Prostate gland (tissue), 2 donors: ENCODE measurements around the gene MT2A. TPM values are rescaled to one million over a fixed set of nuclear protein-coding genes. Genes with fewer than 3 reads are reported as not detected.

ENCODE experiments used
- DNase-seq: peaks from one replicate; pipeline ENCODE4 v3.0.0-alpha.2; 2019; ENCODE audit warnings: low spot score
- H3K27ac ChIP-seq, 2 donors: fragments of 200-600 bp; sonication (generic); 2 replicates each; pipeline ENCODE4 v1.5.1; 2017 to 2019
- H3K27me3 ChIP-seq: fragments of 200-600 bp; sonication (generic); replicated peaks from 2 replicates; pipeline ENCODE4 v1.5.1; 2019; ENCODE audit not compliant: insufficient read depth
- H3K36me3 ChIP-seq, 2 donors: fragments of 200-600 bp; sonication (generic); 1 replicate in 1 of 2; 2 replicates in 1 of 2; pipeline versions ENCODE4 v1.5.1 to v1.8.1; 2017 to 2019
- H3K4me1 ChIP-seq: fragments of 200-600 bp; sonication (generic); replicated peaks from 2 replicates; pipeline ENCODE4 v1.5.1; 2019
- H3K4me3 ChIP-seq, 2 donors: fragments of 200-600 bp; sonication (generic); 2 replicates each; pipeline ENCODE4 v1.5.1; 2017 to 2019
- H3K9me3 ChIP-seq: fragments of 200-600 bp; sonication (generic); 2 replicates; pipeline ENCODE4 v1.5.1; 2017
- CTCF ChIP-seq, 4 experiments: fragments of 200-600 bp in 2 of 4; fragments of 450-650 bp in 2 of 4; sonication (generic) in 2 of 4; IDR thresholded peaks; 1 replicate in 3 of 4; 2 replicates in 1 of 4; pipeline ENCODE4 v1.5.1; 2016 to 2019; ENCODE audit warnings: antibody characterized with exemption in 4 of 4, mild to moderate bottlenecking in 2 of 4, moderate library complexity in 2 of 4
- POLR2A ChIP-seq: fragments of 450-650 bp; IDR thresholded peaks from one replicate; pipeline ENCODE4 v1.6.1; 2016; ENCODE audit warnings: antibody characterized with exemption, mild to moderate bottlenecking
- POLR2AphosphoS5 ChIP-seq: sonication (generic); formaldehyde crosslinking; IDR thresholded peaks from one replicate; pipeline ENCODE4 v1.6.1; 2017; ENCODE audit warnings: antibody characterized with exemption
- WGBS: methylation state at CpG from one replicate; pipeline ENCODE4 v1.1.5; 2018; 5-methylcytosine and 5-hydroxymethylcytosine counted together
- intact Hi-C: fragments of 100-400 bp; cut with DNase I; formaldehyde crosslinking; loops from one replicate; pipeline ENCODE4 v1.14.2; 2022
- total RNA-seq, 2 donors: library from RNA; depleted of rRNA; stranded (reverse); fragments of >200 nt; gene quantifications; one replicate each; pipeline ENCODE4 v1.1.0, GENCODE V29; 2016

MT2A gene
- total RNA-seq, 2 donors from 2014 or later: 134 to 214 TPM

GRCh38 chr16:56640076-56640475 is 31.7 kb downstream of the MT2A start:
- TF ChIP-seq POLR2A: no peak
- TF ChIP-seq CTCF (IDR thresholded peaks at IDR 0.05): no peak
- no peak for TF ChIP-seq POLR2AphosphoS5
- intact Hi-C loops: no loop called here
- H3K27me3 ChIP-seq: peaks cover 4% of the 10 kb centered on the region
- no peak overlapping the region for H3K27ac ChIP-seq
- 74% methylated on average over 1 of the region's 1 CpG for WGBS
- no peak overlapping the region for H3K4me3 ChIP-seq
- H3K9me3 ChIP-seq: no peaks in the 10 kb centered on the region
- no peak for DNase-seq
- H3K4me1 ChIP-seq: peaks cover 4% of the 10 kb centered on the region
- H3K36me3 ChIP-seq: no peaks in the 10 kb centered on the region

DNA sequence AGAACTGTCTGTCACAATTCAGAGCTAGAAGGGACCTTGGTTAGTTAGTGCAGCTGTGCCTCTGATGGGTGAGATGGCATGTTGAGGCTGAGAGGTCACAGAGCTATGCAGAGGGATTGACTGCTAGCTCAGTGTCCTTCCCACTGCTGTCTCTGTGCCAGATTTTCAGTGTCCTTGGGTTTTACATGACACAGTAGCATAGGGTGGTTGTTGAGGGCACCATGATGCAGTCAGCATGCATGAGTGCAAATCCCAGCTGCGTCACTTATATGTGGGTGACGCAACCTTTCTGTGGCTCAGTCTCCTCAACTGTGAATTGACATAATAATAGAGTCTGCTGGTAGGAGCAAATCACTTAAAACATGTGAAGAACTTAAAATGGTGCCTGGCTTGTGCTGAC is 32.8 kb downstream of the MT2A start:
- peaks cover 4% of the 10 kb centered on the region for H3K4me1 ChIP-seq
- no peak overlapping the region for H3K27ac ChIP-seq
- DNase-seq: no peak
- no peaks in the 10 kb centered on the region for H3K9me3 ChIP-seq
- H3K27me3 ChIP-seq: no peaks in the 10 kb centered on the region
- no peak for TF ChIP-seq POLR2A
- no peak for TF ChIP-seq POLR2AphosphoS5
- no peak for TF ChIP-seq CTCF (IDR thresholded peaks at IDR 0.05)
- 100% methylated on average over 2 of the region's 2 CpGs for WGBS
- intact Hi-C loops: no loop called here
- no peaks in the 10 kb centered on the region for H3K36me3 ChIP-seq
- no peak overlapping the region for H3K4me3 ChIP-seq

DNA sequence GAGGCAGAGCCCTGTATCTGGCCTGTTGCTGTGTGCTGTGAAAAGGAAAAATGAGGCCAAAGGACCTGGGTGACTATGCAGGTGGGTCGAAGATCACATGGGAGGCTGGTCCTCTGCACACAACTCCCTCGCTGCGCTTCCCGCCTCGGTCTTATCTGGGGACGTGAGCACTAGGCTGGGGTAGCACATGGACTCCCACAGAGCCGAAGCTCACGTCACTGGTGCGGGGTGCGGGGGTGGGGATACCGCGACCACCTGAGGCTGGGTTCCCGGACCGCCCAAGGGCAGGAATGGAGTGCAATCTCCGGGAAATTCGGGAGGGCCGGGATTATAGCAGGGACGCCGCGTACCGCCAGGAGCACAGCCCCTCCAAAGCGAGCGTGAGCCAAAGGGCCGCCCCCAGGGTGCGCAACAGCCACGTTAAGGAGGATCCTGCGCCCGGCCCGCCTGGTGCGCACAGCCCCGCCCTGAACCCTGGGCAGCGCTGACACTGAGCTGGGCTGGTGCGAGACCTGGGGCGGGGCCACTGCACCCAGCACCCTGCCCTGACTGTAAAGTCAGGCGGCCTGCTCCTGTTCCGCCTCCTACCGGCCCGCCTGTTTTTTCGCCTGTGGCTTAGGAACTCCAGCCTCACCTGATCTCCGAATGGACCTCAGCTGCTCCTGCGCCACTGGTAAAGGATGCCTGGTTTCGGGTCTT is 34.8 kb downstream of the MT2A start:
- 6% methylated on average over 42 of the region's 42 CpGs for WGBS

GRCh38 chr16:56643833-56644232 is 35.4 kb downstream of the MT2A start:
- no peak for DNase-seq
- Histone ChIP-seq H3K27ac (no peak overlapping the region), H3K4me1 (peaks cover 4% of the 10 kb centered on the region), H3K4me3 (peak overlapping the region in 1 of 2 donors; percentile 19), H3K36me3 (no peaks in the 10 kb centered on the region), H3K9me3 (no peaks in the 10 kb centered on the region), H3K27me3 (no peaks in the 10 kb centered on the region)
- intact Hi-C loops: no loop called here
- WGBS: 52% methylated on average over 5 of the region's 5 CpGs
- no peak for TF ChIP-seq POLR2AphosphoS5
- no peak for TF ChIP-seq CTCF (IDR thresholded peaks at IDR 0.05)
- TF ChIP-seq POLR2A: no peak

More for the DNA sequence above, 34.8 kb downstream of the MT2A start:
- peak; percentile 55 for DNase-seq
- peaks cover 4% of the 10 kb centered on the region for H3K4me1 ChIP-seq
- TF ChIP-seq CTCF (IDR thresholded peaks at IDR 0.05) (peak in 3 of 4 experiments; percentile 37 to 70 (median 51)), POLR2AphosphoS5 (peak; percentile 45), POLR2A (no peak)
- H3K36me3 ChIP-seq: no peaks in the 10 kb centered on the region
- H3K27me3 ChIP-seq: no peaks in the 10 kb centered on the region
- peak overlapping the region; percentile 4 to 19 for H3K4me3 ChIP-seq
- H3K27ac ChIP-seq: no peak overlapping the region
- no peaks in the 10 kb centered on the region for H3K9me3 ChIP-seq
- intact Hi-C loops: no loop called here

GRCh38 chr16:56645311-56645710 is 36.9 kb downstream of the MT2A start:
- no peak for TF ChIP-seq POLR2A

More at GRCh38 chr16:56645311-56645710, 36.9 kb downstream of the MT2A start:
- WGBS: 76% methylated on average over 1 of the region's 1 CpG
- Histone ChIP-seq H3K4me3 (no peak overlapping the region), H3K27me3 (no peaks in the 10 kb centered on the region), H3K9me3 (no peaks in the 10 kb centered on the region), H3K4me1 (peaks cover 4% of the 10 kb centered on the region), H3K27ac (no peak overlapping the region), H3K36me3 (no peaks in the 10 kb centered on the region)
- intact Hi-C loops: no loop called here
- DNase-seq: no peak
